Body of pancreas (tissue), 4 donors: ENCODE measurements around the gene ATG2A. TPM values are rescaled to one million over a fixed set of nuclear protein-coding genes. Genes with fewer than 3 reads are reported as not detected.
A peak's percentile ranks its signal among the peaks of the same experiment; 100 is the strongest.

ENCODE experiments used
- ATAC-seq: fragments of 150-250 bp; one replicate; pipeline ENCODE4 v1.9.1; 2016
- DNase-seq, 4 donors: peaks; one replicate each; pipeline ENCODE4 v3.0.0-alpha.2; 2019
- H3K27ac ChIP-seq, 4 donors: fragments of 200-600 bp; sonication (generic); 1 replicate in 3 of 4; 2 replicates in 1 of 4; pipeline versions ENCODE4 v1.5.1 to v1.6.1; 2016 to 2019; ENCODE audit warnings: mild to moderate bottlenecking in 1 of 4, mixed read lengths in 1 of 4, moderate library complexity in 1 of 4
- H3K27me3 ChIP-seq, 2 donors: fragments of 200-600 bp; sonication (generic); one replicate each; pipeline ENCODE4 v1.6.0; 2016; ENCODE audit warnings: mild to moderate bottlenecking in 1 of 2
- H3K36me3 ChIP-seq, 2 donors: fragments of 200-600 bp; sonication (generic); replicated peaks in 1 of 2; 2 replicates each; pipeline ENCODE4 v1.5.1; 2016; ENCODE audit warnings: low read depth in 2 of 2; ENCODE audit not compliant: insufficient read depth in 1 of 2
- H3K4me1 ChIP-seq: fragments of 200-600 bp; sonication (generic); one replicate; pipeline ENCODE4 v1.6.0; 2016
- H3K4me3 ChIP-seq, 2 donors: fragments of 200-600 bp; sonication (generic); 1 replicate in 1 of 2; 2 replicates in 1 of 2; pipeline ENCODE4 v1.5.1; 2016 to 2019
- H3K9me3 ChIP-seq, 3 donors: fragments of 200-600 bp; sonication (generic); 1 replicate in 2 of 3; 2 replicates in 1 of 3; pipeline ENCODE4 v1.5.1; 2016
- CTCF ChIP-seq, 7 experiments: fragments of 450-650 bp in 4 of 7; fragments of 200-600 bp in 3 of 7; sonication (generic) in 3 of 7; IDR thresholded peaks; one replicate each; pipeline ENCODE4 v1.5.1; 2016 to 2019; ENCODE audit warnings: antibody characterized with exemption in 7 of 7
- POLR2A ChIP-seq, 3 donors: fragments of 450-650 bp; IDR thresholded peaks; one replicate each; pipeline ENCODE4 v1.6.1; 2016; ENCODE audit warnings: antibody characterized with exemption in 3 of 3, mild to moderate bottlenecking in 2 of 3
- WGBS, 2 donors: methylation state at CpG; one replicate each; pipeline ENCODE4 v1.1.5; 2017; 5-methylcytosine and 5-hydroxymethylcytosine counted together
- intact Hi-C: fragments of 100-400 bp; cut with DNase I; formaldehyde crosslinking; loops from one replicate; pipeline ENCODE4 v1.15.1; 2023
- total RNA-seq, 2 donors: library from RNA; depleted of rRNA; stranded (reverse); fragments of >200 nt; gene quantifications; one replicate each; pipeline ENCODE4 v1.1.0, GENCODE V29; 2016

ATG2A gene
- total RNA-seq, 2 donors from 2014 or later = 16.3 to 34.3 TPM

DNA sequence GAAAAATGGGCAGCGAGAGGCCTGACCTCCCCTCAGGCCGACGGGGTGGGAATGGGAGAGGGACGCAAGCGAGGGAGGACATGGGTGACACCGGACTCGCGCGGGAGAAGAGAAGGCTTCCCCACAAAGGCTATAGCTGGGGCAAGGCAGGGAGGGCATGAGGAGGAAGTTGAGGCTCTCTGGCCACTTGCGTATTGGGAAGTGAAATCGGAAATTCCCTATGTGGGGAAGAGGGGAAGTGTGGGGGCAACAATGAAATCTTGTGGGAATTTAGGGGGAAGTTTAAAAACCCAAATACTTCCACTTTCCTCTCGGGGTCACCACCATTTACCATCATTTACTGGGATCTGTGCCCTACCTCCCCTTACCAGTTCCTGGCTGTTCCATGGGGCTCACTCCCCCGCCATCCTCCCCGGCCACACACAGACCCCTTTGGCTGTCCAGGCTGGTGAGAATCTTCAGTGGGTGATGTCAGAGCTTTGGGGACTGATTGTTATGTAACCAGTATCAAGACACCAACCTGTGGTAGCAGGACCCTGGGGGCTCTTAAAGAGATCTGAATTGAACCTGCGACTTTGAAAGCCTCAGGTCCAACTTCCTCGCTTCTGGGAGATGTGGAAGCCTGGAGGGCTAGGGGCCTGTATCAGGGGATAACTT lies 37.6 kb downstream of the ATG2A start:
- intact Hi-C loops = no loop called here
- Histone ChIP-seq H3K4me3 (peak overlapping the region; percentile 52 to 63), H3K36me3 (no peaks in the 10 kb centered on the region), H3K9me3 (no peaks in the 10 kb centered on the region), H3K27me3 (no peaks in the 10 kb centered on the region), H3K4me1 (peaks cover 39% of the 10 kb centered on the region), H3K27ac (peak overlapping the region; percentile 71 to 91 (median 82))
- 11 to 20% methylated on average over 16 of the region's 16 CpGs for WGBS, 2 donors
- peak; percentile 3 for ATAC-seq
- TF ChIP-seq POLR2A (IDR thresholded peaks at IDR 0.05) = no peak
- TF ChIP-seq CTCF (IDR thresholded peaks at IDR 0.05) = no peak
- no peak for DNase-seq

GRCh38 chr11:64878494-64879243 lies 38.3 kb downstream of the ATG2A start, which contains the start of gene EHD1:
Gene EHD1, minus strand, starts transcription at chr11:64878621. Its CDS starts 157 bp downstream, at chr11:64878464.
- peaks cover 39% of the 10 kb centered on the region for H3K4me1 ChIP-seq
- WGBS, 2 donors = 0% methylated on average over 16 to 43 of the region's 75 CpGs

DNA sequence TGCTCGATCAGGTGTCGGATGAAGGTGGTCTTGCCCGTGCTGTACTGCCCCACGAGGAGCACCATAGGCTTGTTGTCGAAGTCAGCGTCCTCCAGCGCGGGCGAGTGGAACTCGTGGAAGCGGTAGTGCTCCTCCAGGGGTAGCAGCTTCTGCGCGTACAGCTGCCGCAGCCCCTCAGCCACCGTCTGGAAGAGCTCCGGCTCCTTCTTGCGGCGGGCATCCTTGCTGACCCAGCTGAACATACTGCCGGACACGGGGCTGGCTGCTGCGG lies 38.9 kb downstream of the ATG2A start:
- peak overlapping the region; percentile 51 to 91 (median 82) for H3K27ac ChIP-seq
- H3K36me3 ChIP-seq = no peaks in the 10 kb centered on the region
- H3K4me1 ChIP-seq = peaks cover 39% of the 10 kb centered on the region
- ATAC-seq (peak; percentile 28), DNase-seq (no peak)
- H3K4me3 ChIP-seq = peak overlapping the region; percentile 36 to 89
- TF ChIP-seq POLR2A (IDR thresholded peaks at IDR 0.05) (no peak), CTCF (IDR thresholded peaks at IDR 0.05) (no peak)
- intact Hi-C loops = no loop called here
- no peaks in the 10 kb centered on the region for H3K27me3 ChIP-seq
- 0% methylated on average over 19 of the region's 21 CpGs; no CpG with 5 or more reads in 1 of the 2 donors for WGBS, 2 donors
- H3K9me3 ChIP-seq = no peaks in the 10 kb centered on the region

More at GRCh38 chr11:64878494-64879243, 38.3 kb downstream of the ATG2A start, which contains the start of gene EHD1:
- H3K27ac ChIP-seq = peak within 1 kb of the TSS; percentile 71 to 91 (median 82)
- no peaks in the 10 kb centered on the region for H3K27me3 ChIP-seq
- DNase-seq = peak; percentile 99 to 100 (median 100)
- peak; percentile 99 for TF ChIP-seq POLR2A (IDR thresholded peaks at IDR 0.05)
- TF ChIP-seq CTCF (IDR thresholded peaks at IDR 0.05) = peak in 6 of 7 experiments; percentile 28 to 73 (median 50)
- H3K36me3 ChIP-seq = no peaks in the 10 kb centered on the region
- peak; percentile 93 for ATAC-seq
- H3K4me3 ChIP-seq = peak within 1 kb of the TSS; percentile 63 to 89
- intact Hi-C loops = no loop called here
- H3K9me3 ChIP-seq = no peaks in the 10 kb centered on the region

GRCh38 chr11:64877390-64878222 lies 39.4 kb downstream of the ATG2A start:
- Histone ChIP-seq H3K4me3 (peak overlapping the region; percentile 36 to 89), H3K9me3 (no peaks in the 10 kb centered on the region), H3K4me1 (peaks cover 39% of the 10 kb centered on the region), H3K36me3 (no peaks in the 10 kb centered on the region), H3K27ac (peak overlapping the region; percentile 51 to 91 (median 82)), H3K27me3 (no peaks in the 10 kb centered on the region)
- ATAC-seq (peak; percentile 2), DNase-seq (no peak)
- WGBS, 2 donors = 1 to 2% methylated on average over 10 to 41 of the region's 41 CpGs
- intact Hi-C loops = no loop called here
- TF ChIP-seq POLR2A (IDR thresholded peaks at IDR 0.05) = no peak
- no peak for TF ChIP-seq CTCF (IDR thresholded peaks at IDR 0.05)
